22Rv1 (cell line): ENCODE results near the gene KRT32.
"Not testable (repeated sequence)": the region's sequence is repeated elsewhere in the genome, so short reads cannot be mapped to it uniquely, and the experiment has no call there.

Source experiments
- H3K27ac ChIP-seq: fragments of 450-650 bp; 2 replicates; pipeline ENCODE4 v1.5.1; 2017
- CTCF ChIP-seq: fragments of 450-650 bp; IDR thresholded peaks from 2 replicates; pipeline ENCODE4 v1.5.1; 2017; ENCODE audit warnings: mild to moderate bottlenecking
- ZFX ChIP-seq: fragments of 450-650 bp; IDR thresholded peaks from 2 replicates; pipeline ENCODE4 v1.6.1; 2017; ENCODE audit warnings: antibody characterized with exemption, borderline replicate concordance

The KRT32 gene

GRCh38 chr17:41428591-41429291 lies 38.4 kb downstream of the KRT32 start:
- H3K27ac ChIP-seq: no peak overlapping the region
- TF ChIP-seq CTCF: no peak
- no peak for TF ChIP-seq ZFX

GRCh38 chr17:41424111-41424635 lies 43.0 kb downstream of the KRT32 start, which contains the start of gene KRT37:
TSS of gene KRT37 (minus strand) at chr17:41424585. CDS start at chr17:41424523, 62 bp downstream.
- no peak within 1 kb of the TSS for H3K27ac ChIP-seq

GRCh38 chr17:41422586-41422985 lies 44.6 kb downstream of the KRT32 start:
- not testable (repeated sequence) for H3K27ac ChIP-seq

More at GRCh38 chr17:41424111-41424635, 43.0 kb downstream of the KRT32 start, which contains the start of gene KRT37:
- TF ChIP-seq ZFX: no peak
- TF ChIP-seq CTCF: no peak

- no peak overlapping the region for H3K27ac ChIP-seq
- no peak for TF ChIP-seq CTCF
Measured at GRCh38 chr17:41421617-41422016, 45.6 kb downstream of the KRT32 start.

GRCh38 chr17:41421116-41421515 lies 46.1 kb downstream of the KRT32 start:
- TF ChIP-seq CTCF (no peak), ZFX (no peak)
- H3K27ac ChIP-seq: no peak overlapping the region

GRCh38 chr17:41420134-41420533 lies 47.1 kb downstream of the KRT32 start:
- no peak overlapping the region for H3K27ac ChIP-seq
- no peak for TF ChIP-seq CTCF
- TF ChIP-seq ZFX: no peak

GRCh38 chr17:41419716-41420115 lies 47.5 kb downstream of the KRT32 start:
- TF ChIP-seq ZFX (no peak), CTCF (no peak)
- no peak overlapping the region for H3K27ac ChIP-seq
